NCI-H2081 treated with DMSO at 0.1 percent for 48 hours (cell line): ENCODE results near the gene RAB7B.
"Not testable (repeated sequence)": the region's sequence is repeated elsewhere in the genome, so short reads cannot be mapped to it uniquely, and the experiment has no call there.

Experiments
- DNase-seq: peaks from one replicate; lab custom pipeline; 2025; lab: John Stamatoyannopoulos, UW

The RAB7B gene

DNA sequence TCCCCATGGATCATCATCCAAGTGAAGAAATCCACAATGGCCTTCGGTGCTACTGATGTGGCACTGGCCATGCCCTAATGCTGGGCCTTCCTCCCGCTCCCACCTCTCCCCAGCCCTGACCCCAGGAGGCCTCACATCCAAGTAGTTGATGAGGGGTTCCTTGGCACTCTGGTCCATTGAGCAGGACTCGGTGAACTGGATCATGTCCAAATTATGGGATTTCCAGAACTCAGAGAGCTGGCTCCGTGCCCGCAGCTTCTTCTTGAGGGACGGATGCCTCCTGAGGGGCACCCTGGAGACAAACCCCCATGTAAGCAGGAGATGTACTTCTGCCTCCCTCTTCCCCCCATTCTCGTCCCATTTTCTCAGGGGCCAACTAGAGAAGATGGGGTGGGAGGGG, 19.6 kb upstream of the RAB7B start:
- DNase-seq = no peak

DNA sequence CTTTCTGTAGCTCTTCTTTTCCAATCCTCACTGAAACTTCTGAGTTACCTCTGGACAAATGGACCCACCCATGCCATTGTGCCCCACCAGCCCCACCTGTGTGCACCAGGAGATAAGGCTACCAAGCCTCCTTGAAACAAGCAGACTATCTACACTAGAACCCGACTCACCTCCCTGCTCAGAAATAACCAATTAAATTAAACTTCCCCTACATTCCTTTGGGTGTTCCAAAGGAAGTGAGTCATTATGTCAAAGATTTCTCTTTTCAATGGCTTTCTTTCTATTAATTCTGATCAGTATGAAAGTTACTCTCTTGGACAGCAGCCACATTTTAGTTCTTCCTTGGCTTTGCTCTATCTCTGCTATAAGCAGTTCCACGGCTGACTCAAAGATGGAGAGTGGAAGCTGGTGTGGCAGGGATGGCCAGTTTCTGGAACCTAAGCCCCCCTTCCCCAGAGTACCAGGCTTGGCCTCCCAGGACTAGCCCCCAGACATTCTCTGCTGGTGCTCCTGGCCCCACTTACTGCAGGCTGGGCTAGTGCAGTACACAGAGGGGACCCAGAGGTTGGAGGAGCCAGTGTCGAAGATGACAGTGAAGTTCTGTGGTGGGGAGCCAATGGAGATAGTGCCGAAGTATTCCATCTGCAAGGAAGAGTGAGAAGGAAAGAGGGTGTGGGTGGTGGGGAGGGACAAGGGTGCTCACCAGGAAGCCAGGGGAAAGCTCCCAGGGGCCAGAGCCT, 18.6 kb upstream of the RAB7B start:
- DNase-seq = no peak

DNA sequence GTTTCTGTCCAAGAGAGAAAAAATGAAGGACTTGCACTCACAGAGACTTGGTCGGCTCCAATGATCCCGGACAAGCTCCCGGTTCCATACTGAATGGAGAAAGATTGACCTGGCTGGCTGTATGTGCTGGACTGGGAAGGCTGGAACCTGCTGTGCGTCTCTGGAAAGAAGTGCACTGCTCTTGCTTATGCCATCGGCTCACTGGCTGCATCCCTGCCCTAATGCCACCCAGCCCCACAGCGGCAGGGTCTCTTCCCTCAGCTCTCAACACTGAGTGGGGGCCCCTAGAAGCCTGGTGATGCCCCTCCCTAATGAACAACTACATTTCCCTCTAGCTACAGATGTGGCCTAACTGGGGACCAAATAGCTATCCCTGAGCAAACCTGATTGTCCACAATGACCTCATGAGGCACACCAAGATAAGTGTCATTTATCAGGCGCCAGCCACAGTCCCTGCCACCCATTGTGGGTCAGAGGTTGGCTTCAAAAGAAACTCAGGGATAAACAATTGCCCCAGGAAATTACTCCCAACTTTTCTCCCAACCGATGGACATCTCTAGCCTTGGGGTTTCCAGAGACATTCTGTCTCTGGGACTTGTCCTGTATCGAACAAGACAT, 17.9 kb upstream of the RAB7B start:
- no peak for DNase-seq

DNA sequence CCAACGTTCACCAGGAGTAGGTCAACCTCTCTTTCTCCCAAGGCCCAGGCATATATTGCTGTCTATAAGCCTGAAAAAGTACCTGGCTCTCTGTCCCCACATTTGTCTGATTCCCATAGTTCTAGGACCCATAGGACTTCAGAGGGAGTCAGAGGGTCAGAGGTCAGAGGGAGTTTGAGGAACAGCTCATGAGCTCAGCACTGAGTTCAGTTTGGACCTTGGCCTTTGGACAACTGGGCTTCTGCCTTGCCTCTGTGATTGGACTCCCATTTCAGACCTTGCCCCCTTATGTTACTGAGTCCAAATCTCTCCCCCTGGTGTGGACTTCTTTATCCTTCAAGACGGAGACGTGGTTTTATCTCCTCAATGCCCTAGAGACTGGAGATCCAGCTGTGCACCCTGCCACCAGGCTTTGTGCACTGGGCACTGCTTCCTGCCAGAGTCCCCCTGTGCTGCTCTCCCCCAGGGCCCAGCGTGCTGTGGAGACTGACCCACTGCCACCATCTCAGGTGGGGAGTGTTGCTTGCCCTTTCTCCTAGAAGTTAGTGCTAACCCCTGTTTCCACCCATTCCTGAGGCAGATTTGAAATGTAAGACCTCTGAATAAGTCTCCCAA, 17.3 kb upstream of the RAB7B start:
- DNase-seq = no peak

DNA sequence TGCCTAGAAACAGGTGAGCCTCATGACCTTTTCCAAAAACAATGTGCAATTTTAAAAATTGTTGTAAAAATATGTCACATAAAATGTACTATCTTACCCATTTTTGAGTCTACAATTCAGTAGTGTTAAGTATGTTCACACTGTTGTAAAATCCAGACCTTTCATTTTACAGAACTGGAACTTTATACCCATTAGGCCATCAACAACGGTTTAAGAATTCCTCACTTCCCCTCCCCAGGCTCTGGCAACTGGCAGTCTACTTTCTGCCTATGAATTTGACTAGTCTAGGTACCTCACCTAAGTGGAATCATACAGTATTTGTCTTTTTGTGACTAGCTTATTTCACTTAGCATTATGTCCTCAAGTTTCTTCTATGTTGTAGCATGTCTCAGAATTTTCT, 11.9 kb upstream of the RAB7B start:
- DNase-seq = no peak

DNA sequence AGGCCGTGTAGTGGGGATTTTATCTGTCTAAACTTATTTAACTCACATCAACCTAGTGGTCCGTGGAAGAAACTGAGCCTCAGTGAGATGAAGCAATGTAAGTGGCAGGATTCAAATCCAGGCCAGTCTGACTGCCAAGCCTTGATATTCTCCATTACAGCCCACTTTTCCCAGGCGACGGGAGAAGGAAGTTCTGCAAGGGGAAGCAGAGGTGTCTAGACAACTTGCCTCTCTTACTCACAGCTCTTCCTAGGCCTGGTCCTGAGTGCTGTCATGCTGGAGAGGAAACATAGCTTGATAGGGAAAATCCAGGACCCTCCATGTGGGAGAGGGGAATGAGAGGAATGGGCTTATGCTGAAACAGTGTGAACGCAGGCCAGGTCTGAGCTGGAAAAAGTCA, 11.4 kb upstream of the RAB7B start:
- DNase-seq = no peak

DNA sequence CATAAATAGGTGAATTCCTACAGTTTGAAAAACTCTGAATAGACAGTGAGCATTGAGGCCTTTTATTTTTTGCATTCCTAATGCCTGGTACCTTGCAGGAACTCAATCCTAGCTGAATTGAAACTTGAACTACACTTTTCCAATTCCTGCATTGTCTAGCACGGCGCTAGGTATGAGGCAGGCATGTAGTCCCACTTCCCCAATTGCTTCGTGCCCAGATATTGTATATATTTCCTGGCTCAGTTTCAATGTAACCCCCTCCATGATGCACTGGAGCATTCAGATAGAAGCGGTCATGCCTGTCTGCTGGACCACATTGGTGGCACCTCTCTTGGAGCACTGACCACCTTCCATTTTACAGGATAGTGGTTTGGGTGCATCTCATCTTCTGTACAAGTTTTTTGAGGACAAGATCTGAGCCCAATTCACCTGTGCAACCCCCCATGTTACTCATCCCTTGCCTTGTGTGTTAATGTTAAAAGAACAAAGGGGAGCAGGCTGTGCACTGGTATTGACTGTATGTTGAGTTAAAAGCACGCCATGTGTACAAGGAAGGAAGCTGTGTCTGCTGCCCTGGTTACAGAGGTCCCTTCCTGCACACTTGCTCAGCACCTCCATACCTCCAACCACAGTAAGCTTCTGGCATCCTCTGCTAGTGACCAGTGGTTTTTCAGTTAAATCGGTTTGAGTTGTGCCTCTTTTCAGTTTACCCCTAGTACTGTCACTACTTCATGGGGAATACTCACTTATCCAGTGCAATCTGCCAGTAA, 10.0 kb upstream of the RAB7B start:
- no peak for DNase-seq

DNA sequence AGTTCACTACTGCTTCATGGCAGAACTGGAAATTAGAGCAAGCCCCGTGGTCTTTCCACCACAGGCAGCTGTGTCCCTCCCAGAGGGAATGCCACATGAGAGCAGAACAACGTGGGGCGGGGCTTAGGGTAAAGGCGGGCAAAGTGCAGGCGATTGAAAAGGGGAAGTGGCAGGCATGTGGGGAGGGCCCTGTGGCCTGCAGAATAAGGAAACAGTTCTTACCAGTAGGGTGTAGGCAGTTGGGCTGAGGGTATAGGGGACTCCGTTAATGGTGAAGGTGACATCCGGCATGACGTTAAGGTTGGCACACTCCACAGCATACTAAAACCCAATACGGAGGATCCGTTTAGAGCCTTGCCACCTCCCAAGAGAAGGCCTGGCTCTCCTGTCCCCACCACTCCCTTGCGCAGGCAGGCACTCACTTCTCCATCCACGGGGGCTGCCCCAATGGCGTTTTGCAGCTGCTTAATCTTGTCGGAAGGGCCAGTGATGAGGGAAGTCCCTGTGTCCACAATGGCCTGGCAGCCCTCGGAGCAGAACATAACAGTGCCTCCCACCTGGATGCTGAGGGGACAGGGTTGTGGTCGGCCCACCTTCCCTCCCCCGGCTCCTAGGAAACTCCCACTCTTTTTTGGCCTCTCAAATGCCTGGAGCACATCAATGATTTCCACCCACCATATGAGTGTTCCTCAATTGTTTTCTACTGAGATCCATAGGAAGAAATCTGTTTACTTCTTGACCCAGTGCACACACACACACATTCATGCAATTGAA, 9.1 kb upstream of the RAB7B start:
- no peak for DNase-seq

DNA sequence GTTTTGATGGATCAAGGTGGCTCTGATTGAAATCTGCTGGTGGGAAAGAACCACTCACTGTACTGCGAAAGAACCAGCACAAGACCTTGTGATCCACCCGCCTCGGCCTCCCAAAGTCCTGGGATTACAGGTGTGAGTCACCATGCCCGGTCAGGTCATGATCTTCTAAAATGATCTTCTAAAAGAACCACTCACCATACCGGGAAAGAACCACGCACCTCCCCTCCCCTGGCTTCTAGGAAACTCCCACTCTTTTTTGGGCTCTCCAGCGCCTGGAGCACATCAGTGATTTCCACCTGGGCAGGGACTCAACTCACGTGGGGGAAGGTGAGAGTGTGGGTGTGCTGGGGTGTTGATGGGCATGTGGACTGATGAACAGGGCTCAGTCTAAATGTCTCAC, 7.9 kb upstream of the RAB7B start:
- DNase-seq = no peak

DNA sequence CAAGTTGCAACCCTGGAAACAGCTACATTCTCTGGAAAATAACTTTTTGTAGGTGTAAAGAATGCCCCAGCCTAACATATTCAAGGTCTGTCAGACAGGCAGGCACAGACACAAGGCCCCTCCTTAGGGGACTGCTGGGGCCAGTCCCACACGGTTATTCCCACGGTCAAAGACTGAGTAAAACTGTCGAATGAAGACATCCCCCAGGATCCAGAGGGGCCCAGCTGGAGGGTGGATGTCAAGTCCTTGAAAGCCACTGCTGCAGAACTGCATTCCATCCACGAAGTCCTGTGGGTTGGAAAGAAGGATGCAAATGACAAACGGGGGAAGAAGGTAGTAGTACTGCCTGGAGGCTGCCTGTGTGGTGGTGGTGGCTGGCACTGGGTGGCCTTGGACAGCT, 6.9 kb upstream of the RAB7B start:
- DNase-seq = no peak

DNA sequence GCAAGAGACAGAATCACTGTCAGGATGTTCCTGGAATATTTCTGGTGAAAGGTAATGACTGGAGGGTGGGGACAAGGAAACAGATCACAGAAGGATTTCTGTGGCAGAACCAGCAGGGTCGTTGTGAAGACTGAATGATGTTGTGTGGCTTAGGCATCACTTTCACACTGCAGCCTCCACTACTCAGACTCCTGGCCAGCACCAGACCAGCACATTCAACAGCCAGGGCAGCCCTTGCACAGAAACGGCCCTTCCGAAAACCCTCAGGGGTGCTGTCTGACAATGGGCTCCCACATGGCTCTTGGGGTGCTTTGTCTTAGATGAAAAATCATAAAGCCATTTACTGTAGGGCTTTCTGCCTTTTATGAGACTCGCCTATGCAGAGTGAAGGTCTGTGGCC, 3.8 kb upstream of the RAB7B start:
- no peak for DNase-seq

DNA sequence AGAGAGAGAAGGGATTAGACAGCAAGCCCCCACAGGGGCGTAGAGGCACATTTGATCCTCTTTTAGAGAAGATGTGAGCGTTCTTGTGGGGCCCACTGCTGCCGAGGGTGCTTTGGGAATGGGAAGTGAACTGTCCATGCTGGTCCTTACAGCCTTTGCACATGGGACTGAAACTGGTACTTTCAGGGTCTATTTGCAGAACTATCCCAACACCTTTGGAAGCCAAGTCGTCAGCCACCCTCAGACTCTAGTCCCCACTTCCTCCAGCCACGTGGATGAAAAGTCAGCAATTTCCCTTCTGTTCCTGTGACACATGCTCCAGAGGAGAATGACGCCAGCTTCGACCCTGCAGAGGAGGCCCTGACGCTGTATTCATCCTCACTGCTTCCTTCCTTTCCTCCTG, 2.6 kb upstream of the RAB7B start:
- DNase-seq = no peak

DNA sequence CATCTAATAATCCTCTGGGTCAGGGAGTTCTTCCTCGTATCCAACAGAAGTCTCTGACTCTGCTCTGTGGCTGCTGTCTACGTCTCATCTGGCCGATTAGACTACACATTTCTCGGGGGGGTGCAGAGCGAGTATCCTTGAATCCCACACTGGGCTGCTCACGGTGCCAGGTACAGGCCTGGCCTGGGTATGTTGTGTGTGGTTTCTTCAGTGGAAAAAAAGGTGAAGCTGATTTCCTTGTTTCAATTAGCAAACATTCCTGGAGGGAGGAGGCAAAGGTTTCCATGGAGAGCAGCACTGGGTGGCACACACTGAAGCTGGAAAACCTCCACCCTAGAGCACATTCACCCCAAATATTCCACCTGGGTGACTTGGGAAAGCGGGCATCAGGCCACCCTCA, 2.0 kb upstream of the RAB7B start:
- DNase-seq = no peak

DNA sequence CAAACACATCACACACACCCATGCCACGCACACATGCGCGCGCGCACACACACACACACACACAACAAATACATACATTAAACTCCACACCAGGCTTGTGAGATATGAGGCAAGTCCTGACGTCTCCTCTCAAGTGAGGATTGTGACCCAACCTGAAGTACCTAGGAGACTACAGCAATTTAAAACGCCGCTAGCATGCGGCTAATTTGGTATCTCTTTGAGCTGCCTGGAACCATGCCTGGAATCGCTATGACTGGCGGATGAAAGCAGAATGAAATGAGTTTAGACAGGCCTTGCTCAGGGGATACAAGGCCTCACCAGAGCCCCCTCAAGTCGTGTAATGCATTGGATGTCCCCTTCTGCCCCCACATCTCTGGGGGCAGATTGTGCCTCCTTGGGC, 1.6 kb upstream of the RAB7B start:
- no peak for DNase-seq

DNA sequence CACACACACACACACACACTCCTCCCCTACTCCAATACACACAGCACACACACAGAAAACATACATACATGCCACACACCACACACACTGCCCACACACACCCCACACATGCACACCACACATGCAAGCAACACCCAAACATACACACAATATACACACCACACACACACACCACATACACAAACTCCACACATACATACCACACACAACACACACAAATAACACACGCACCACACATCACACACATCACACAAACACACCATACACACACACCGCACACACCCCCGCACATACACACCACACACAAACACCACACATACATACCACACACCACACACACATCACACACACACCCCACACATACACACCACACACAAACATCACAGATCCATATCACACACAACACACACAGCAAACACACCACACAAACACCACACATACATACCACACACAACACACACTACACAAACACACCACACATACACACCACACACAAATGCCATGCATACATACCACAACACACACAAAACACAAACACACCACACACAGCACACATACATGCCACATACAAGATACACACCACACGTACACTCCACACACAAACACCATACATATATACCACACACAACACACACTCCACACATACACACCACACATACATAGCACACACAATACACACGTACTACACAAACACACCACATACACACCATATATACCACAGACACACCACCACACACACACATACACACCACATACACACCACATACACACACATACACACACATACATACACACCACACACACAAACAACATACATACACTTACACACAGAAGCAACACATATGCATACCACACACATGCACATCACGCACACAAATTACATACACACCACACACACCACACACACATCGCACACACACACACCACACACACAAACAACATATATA, 932 bp upstream of the RAB7B start:
- no peak for DNase-seq

DNA sequence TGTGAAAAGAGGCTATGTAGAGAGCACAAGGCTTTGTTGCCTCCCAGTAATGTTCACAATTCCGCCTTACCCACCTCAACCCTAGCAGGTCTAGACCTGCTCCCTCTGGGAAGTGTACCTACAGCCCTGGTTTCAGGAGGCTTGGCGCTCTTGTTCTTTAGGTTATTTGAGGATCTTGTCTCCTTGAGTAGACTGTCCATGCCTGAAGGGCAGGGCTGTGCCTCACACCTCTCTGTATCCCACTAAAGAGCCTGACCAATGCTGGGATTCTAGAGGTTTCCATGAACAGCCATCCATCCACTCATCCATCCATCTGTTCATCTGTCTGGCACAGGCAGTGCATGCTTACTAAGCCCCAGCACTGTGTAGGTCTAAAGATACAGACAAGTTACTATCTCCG, 1.0 kb downstream of the RAB7B start:
- no peak for DNase-seq

DNA sequence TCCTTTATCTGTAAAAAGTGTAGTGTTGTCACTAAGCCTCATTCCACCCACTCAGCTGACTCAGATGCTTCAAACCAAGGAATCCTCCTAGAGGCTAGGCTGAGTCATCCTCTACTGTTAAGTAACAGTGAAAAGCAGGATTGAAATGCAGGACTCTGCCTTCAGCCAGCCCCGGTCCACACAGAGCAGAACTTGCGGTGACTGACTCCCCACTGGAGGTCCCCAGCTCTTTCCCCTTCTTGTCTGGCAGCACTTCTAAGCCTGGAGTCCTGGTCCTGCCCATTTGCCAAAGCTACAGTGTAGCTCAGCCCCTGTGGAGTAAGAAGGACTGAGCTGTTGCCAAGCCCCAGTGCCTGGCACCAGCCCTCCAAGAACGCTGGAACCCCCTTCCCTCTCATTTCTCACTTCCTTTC, 1.7 kb downstream of the RAB7B start:
- DNase-seq = no peak

DNA sequence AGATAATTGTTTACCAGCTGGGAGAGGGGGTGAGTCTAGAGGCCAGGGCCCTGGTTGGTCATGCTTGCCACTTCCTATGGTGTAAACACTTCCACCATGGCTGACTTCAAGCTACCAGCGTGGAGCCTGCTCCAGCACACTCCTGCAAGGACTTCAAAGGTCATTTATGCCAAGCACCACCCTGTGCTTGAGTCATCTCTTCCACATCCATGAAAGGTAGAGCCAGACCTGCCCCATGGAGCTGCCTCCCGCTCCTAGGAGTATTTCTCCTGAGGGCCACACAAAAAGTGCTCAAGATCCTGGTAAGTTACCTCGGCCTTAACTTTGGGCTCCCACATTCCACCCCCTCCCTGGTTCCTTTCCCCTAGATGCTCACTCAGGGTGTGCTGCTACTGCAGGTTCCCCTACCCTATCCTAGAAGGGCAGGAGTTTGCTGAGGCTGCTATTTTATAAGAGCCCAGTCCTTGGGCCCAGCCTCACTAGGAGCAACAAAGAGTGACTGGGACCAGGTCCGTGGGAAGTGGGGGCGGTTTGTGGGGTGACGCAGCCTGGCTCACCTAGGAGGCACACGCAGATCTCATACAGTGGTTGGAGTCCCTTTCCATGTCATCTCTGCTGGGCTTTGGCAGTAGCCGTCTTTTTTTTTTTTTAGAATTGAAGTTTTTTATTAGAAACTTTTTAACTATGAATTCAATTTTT, 2.4 kb downstream of the RAB7B start:
- DNase-seq = no peak

DNA sequence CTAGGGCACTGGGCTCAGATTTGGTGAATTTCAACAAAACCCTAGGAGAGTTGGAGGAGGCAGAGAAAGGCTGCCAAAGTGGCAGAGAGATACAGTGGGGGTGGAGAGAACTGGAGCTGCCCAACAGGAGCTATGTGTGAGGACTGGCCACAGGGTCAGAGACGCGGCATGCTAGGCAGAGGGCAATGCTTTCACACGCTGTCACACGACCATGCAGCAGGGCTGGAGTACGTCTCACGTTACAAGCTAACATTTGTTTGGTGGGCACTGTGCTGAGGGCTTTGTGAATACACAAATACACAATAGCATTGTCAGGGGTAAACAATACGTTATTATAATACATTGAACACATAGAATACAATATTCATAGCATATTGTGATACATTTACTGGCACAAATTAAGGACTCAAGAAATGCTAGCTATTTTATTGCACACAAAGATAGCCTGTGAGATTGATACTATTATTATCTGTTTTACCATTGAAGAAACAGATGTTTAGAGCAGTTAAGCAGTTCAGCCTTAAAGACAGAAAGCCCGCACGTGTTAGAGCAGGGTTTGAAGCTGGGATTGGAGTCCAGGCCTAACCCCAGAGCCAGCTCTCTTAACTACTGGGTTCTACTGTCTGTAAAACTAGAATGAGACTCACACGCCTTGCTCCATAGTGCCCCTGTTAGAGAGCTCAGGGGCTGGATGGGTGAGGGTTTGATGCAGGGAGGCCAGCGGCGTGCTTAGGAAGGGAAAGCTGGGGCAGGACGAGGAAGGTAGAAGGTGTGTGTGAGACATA, 4.5 kb downstream of the RAB7B start:
- no peak for DNase-seq

DNA sequence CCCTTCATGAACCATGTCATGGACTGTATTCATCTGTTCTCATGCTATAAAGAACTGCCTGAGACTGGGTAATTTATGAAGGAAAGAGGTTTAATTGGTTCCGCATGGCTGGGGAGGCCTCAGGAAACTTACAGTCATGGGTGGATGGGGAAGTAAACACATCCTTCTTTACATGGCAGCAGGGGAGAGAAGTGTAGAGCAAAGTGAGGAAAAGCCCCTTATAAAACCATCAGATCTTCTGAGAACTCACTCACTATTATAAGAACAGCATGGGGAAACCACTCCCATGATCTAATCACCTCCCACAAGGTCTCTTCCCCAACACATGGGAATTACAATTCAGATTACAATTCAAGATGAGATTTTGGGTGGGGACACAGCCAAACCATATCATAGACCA, 6.6 kb downstream of the RAB7B start:
- DNase-seq = not testable (repeated sequence)
